Body of pancreas (tissue), 4 donors: ENCODE measurements around the gene ALOX5AP.

Experiments
- CTCF ChIP-seq, 7 experiments: fragments of 450-650 bp in 4 of 7; fragments of 200-600 bp in 3 of 7; sonication (generic) in 3 of 7; IDR thresholded peaks; one replicate each; pipeline ENCODE4 v1.5.1; 2016 to 2019; ENCODE audit warnings: antibody characterized with exemption in 7 of 7
- POLR2A ChIP-seq, 3 donors: fragments of 450-650 bp; IDR thresholded peaks; one replicate each; pipeline ENCODE4 v1.6.1; 2016; ENCODE audit warnings: antibody characterized with exemption in 3 of 3, mild to moderate bottlenecking in 2 of 3

- TF ChIP-seq POLR2A (IDR thresholded peaks at IDR 0.05), result no peak
- no peak for TF ChIP-seq CTCF (IDR thresholded peaks at IDR 0.05)
These were observed 29.7 kb upstream of the ALOX5AP start for GRCh38 chr13:30705680-30706079.
